Cardiac muscle cell (in vitro differentiated cells and primary cell): ENCODE measurements around the gene CAB39L. TPM values are rescaled to one million over a fixed set of nuclear protein-coding genes. Genes with fewer than 3 reads are reported as not detected.

ENCODE experiments used
- DNase-seq, 2 donors: peaks; one replicate each; pipeline versions ENCODE4 v3.0.0 to v3.0.0-alpha.2; 2010 to 2017; ENCODE audit warnings: low read depth in 1 of 2, low spot score in 1 of 2
- H3K27ac ChIP-seq: fragments of 200-600 bp; sonication (generic); 2 replicates; pipeline ENCODE4 v1.5.1; 2016
- H3K27me3 ChIP-seq: fragments of 200-600 bp; sonication (generic); 2 replicates; pipeline ENCODE4 v1.6.0; 2016; ENCODE audit warnings: control low read depth
- H3K36me3 ChIP-seq: fragments of 200-600 bp; sonication (generic); 2 replicates; pipeline ENCODE4 v1.5.1; 2016; ENCODE audit warnings: control low read depth
- H3K4me1 ChIP-seq: fragments of 200-600 bp; sonication (generic); 2 replicates; pipeline ENCODE4 v1.8.1; 2017; ENCODE audit warnings: low read depth, mild to moderate bottlenecking, mixed run types
- H3K4me3 ChIP-seq: fragments of 200-600 bp; sonication (generic); 2 replicates; pipeline ENCODE4 v1.5.1; 2016; ENCODE audit warnings: mild to moderate bottlenecking
- H3K9me3 ChIP-seq: fragments of 200-600 bp; sonication (generic); 2 replicates; pipeline ENCODE4 v1.5.1; 2017; ENCODE audit warnings: low read depth, mild to moderate bottlenecking, control low read depth
- polyA plus RNA-seq: library from polyadenylated mRNA; unstranded; fragments of >200 nt; fragmentation: Nextera tagmentation; extraction: Ambion mirVana; gene quantifications from 2 replicates; pipeline ENCODE4 v1.2.1, GENCODE V29; 2016
- total RNA-seq: library from RNA; depleted of rRNA; stranded (reverse); fragments of >200 nt; gene quantifications from 2 replicates; pipeline ENCODE4 v1.2.3, GENCODE V29; 2016
- TF ChIP-seq, protein P1 (sequence below): IDR thresholded peaks from 2 replicates; pipeline ENCODE4 v1.5.1; 2012; ENCODE audit warnings: low read depth, mild to moderate bottlenecking, low read length

Gene CAB39L
- total and polyA plus RNA-seq, 2 experiments from 2014 or later: 22.3 to 25.5 TPM

DNA sequence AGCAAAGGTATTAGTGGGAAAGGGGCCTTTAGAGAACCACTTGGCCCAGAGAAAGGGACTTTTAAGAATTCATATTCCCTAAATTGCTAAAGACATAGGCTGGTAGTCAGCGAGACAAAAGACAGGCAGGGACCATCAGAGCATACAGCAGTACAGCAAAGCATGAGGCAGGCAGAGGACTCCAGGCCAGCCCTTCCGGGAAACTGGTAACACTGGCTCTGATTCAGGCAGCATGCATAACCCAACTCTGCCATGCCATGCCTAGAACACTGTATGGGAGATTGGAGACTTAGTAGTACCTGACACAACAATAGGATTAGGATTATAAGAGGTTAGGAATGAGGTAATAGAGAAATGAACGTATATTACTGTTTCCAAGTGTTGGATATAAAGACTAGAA is 34.9 kb downstream of the CAB39L start:
- Histone ChIP-seq H3K4me1 (peaks cover 9% of the 10 kb centered on the region), H3K27ac (no peak overlapping the region), H3K4me3 (no peak overlapping the region), H3K9me3 (no peaks in the 10 kb centered on the region), H3K36me3 (no peaks in the 10 kb centered on the region), H3K27me3 (no peaks in the 10 kb centered on the region)
- DNase-seq: no peak
- TF ChIP-seq, protein P1, sequence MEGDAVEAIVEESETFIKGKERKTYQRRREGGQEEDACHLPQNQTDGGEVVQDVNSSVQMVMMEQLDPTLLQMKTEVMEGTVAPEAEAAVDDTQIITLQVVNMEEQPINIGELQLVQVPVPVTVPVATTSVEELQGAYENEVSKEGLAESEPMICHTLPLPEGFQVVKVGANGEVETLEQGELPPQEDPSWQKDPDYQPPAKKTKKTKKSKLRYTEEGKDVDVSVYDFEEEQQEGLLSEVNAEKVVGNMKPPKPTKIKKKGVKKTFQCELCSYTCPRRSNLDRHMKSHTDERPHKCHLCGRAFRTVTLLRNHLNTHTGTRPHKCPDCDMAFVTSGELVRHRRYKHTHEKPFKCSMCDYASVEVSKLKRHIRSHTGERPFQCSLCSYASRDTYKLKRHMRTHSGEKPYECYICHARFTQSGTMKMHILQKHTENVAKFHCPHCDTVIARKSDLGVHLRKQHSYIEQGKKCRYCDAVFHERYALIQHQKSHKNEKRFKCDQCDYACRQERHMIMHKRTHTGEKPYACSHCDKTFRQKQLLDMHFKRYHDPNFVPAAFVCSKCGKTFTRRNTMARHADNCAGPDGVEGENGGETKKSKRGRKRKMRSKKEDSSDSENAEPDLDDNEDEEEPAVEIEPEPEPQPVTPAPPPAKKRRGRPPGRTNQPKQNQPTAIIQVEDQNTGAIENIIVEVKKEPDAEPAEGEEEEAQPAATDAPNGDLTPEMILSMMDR: no peak

DNA sequence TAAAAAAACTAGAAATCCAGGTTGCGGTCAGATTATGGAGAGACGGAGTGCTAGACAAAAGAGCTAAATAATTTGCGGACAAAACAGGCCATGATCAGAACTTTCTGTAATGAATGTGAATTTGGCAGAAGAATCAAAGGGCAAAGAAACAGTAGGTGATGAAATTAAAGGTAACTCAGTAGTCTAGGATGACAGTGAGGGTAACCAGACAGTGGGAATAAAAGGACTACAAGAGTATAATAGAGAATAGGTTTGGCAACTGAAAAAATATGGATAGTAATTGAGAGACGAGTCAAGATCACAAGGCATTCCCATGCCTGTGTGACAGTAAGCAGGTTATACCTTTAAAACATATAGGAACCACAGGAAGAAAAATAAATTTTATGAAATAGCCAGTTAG is 35.9 kb downstream of the CAB39L start:
- Histone ChIP-seq H3K9me3 (no peaks in the 10 kb centered on the region), H3K27ac (no peak overlapping the region), H3K36me3 (no peaks in the 10 kb centered on the region), H3K4me1 (peaks cover 9% of the 10 kb centered on the region), H3K27me3 (no peaks in the 10 kb centered on the region), H3K4me3 (no peak overlapping the region)
- no peak for DNase-seq
- TF ChIP-seq, protein P1: no peak

DNA sequence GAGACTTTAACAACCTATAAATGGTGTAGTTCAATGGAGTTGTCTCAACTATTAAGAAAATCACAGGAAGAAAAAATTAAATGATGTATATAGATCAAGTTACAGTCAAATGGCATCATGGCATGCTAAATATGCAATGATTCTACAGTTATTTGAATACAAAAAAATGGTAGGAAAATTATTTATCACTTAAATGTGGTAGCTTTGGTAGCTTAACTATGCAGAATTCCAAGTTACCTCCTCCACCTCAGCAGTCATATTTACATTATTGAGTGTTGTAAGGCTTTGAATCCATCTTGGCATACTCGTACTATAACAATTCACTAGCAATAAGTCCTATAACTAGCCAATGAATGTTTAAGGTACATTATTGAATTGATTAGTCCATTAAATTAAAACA is 36.8 kb downstream of the CAB39L start:
- Histone ChIP-seq H3K4me3 (no peak overlapping the region), H3K27me3 (no peaks in the 10 kb centered on the region), H3K27ac (no peak overlapping the region), H3K4me1 (peaks cover 12% of the 10 kb centered on the region), H3K9me3 (no peaks in the 10 kb centered on the region), H3K36me3 (no peaks in the 10 kb centered on the region)
- TF ChIP-seq, protein P1: no peak
- DNase-seq: no peak

DNA sequence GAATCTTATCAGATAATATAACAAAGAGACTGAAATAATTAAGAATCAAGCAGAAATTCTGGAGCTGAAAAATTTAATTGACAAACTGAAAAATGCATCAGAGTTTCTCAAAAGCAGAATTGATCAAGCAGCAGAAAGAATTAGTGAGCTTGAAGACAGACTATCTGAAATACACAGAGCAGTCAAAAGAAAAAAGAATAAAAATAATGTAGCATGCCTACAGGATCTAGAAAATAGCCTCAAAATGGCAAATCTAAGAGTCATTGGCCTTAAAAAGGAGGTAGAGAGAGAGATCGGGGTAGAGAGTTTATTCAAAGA is 39.2 kb downstream of the CAB39L start:
- no peak overlapping the region for H3K4me3 ChIP-seq
- H3K27me3 ChIP-seq: no peaks in the 10 kb centered on the region
- peaks cover 12% of the 10 kb centered on the region for H3K4me1 ChIP-seq
- DNase-seq: no peak
- TF ChIP-seq, protein P1: no peak
- H3K36me3 ChIP-seq: no peaks in the 10 kb centered on the region
- no peaks in the 10 kb centered on the region for H3K9me3 ChIP-seq
- no peak overlapping the region for H3K27ac ChIP-seq

DNA sequence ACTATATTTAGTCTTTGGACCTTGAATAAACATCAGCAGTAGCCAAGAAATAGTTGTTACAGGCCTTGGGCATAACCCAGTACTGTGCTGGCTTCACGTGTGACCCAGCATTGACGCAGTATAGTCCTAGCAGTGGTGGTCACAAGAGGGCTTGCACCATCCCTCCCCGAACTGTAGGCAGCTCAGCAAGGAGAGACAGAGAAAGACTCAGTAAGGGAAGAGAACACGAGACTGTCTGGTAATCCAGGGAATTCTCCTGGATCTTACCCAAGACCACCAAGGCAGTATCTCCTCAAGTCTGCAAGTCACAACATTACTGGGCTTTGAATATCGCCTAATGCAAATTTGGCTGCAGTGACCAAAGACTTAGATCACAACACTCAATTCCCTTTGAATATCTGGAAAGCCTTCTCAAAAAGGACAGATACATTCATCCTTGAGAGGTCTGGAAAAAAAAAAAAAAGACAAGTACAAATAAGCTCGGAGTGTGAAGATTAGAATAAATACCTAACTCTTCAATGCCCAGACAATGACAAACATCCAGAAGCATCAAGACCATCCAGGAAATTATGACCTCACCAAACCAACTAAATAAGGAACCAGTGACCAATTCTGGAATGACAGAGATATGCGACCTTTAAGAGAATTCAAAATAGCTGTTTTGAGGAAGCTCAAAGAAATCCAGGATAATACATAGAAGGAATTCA is 39.7 kb downstream of the CAB39L start:
- Histone ChIP-seq H3K9me3 (no peaks in the 10 kb centered on the region), H3K4me1 (peaks cover 17% of the 10 kb centered on the region), H3K36me3 (no peaks in the 10 kb centered on the region), H3K27ac (no peak overlapping the region), H3K4me3 (no peak overlapping the region), H3K27me3 (no peaks in the 10 kb centered on the region)
- TF ChIP-seq, protein P1: no peak
- DNase-seq: no peak
